ENCODE data around the gene PBX1.

Gene PBX1

DNA sequence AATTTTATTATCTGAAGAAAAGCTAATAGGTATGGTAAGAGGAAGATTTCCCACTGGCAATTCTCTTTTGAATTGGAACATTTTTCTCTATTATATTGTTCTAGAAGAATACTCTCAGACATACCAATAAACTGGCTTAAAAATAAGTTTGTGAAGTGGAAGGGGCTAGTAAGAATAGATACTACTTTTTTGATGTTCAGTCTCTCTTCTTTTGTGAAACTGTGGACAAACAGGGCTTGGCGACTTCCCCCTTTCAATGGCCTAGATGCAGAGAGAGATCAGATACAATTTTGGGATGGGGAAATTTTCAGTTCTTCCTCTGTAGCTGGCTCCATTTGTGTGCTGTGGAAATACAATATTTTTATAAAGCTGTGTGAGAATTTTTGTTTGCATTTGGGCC lies 2.5 kb downstream of the PBX1 start:
- Histone ChIP-seq H2AK5ac (ENCODE audit: low read depth, low read length) (no peak overlapping the region), H3K4me1 (ENCODE audit: control insufficient read depth in 2 of 2, insufficient read depth in 1 of 2, low read depth in 1 of 2, low read length in 2 of 2) (peaks cover 2 to 15% of the 10 kb centered on the region in 2 donors), H3K18ac (ENCODE audit: low read length) (no peak overlapping the region), H3K23ac (ENCODE audit: low read depth, low read length, poor library complexity) (no peak overlapping the region), H3K4me3 (ENCODE audit: low read length in 2 of 2) (peak overlapping the region in 1 of 2 donors; percentile 79), H4K8ac (ENCODE audit: low read depth, low read length) (no peak overlapping the region), H2BK15ac (ENCODE audit: low read length) (no peak overlapping the region), H3K36me3 (replicated peaks in 1 of 2; ENCODE audit: control insufficient read depth in 2 of 2, insufficient read depth in 2 of 2, low read length in 2 of 2) (peaks cover 0 to 31% of the 10 kb centered on the region in 2 donors), H3K9ac (ENCODE audit: low read depth, low read length, poor library complexity) (no peak overlapping the region), H4K91ac (ENCODE audit: low read depth, low read length, poor library complexity) (no peak overlapping the region), H3K9me3 (replicated peaks in 1 of 2; ENCODE audit: control insufficient read depth in 2 of 2, insufficient read depth in 1 of 2, low read depth in 1 of 2, low read length in 2 of 2) (no peaks in the 10 kb centered on the region), H2BK12ac (ENCODE audit: low read length) (no peak overlapping the region), H3K4me2 (ENCODE audit: insufficient read depth, low read length, poor library complexity, severe bottlenecking) (no peak overlapping the region), H3K14ac (ENCODE audit: low read length) (no peak overlapping the region), H3K27ac (replicated peaks; ENCODE audit: low read length) (no peak overlapping the region), H3K79me1 (ENCODE audit: low read depth, low read length) (no peaks in the 10 kb centered on the region), H2BK120ac (ENCODE audit: low read depth, low read length) (no peak overlapping the region), H2BK5ac (ENCODE audit: low read length) (no peak overlapping the region), H3K4ac (ENCODE audit: low read length) (no peak overlapping the region), H3K27me3 (ENCODE audit: control insufficient read depth in 3 of 3, insufficient read depth in 3 of 3, low read depth in 1 of 3, low read length in 3 of 3) (no peaks in the 10 kb centered on the region), H2AFZ (ENCODE audit: low read length) (no peak overlapping the region)
- no CpG with 5 or more reads among the region's 1 CpG for WGBS, 2 donors (ENCODE audit: extremely low coverage in 2 of 2, insufficient read length in 2 of 2, insufficient replicate concordance in 1 of 2)
- no peak for DNase-seq (ENCODE audit: low spot score)

DNA sequence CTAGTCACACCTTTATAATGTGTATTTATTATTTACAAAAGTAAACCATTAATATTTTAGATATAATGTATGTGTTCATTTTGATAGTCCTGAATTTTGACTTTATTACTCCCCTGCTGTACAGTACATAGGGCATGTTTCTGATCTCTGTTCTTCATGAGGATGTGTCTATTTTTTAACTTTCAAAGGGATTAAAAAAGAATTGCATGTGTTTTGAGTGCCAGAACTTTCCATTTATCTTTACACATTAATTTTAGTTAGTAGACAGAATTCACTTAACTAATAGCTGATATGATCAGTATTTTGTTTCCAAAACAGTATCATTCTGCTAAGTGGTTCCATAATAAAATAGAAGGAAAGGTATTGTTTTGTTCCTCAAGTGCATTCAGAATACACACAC lies 3.1 kb downstream of the PBX1 start:
- H2AK5ac ChIP-seq (ENCODE audit: low read depth, low read length): no peak overlapping the region
- no peak for DNase-seq (ENCODE audit: low spot score)
- no peak overlapping the region for H4K8ac ChIP-seq (ENCODE audit: low read depth, low read length)
- peaks cover 2 to 15% of the 10 kb centered on the region in 2 donors for H3K4me1 ChIP-seq (ENCODE audit: control insufficient read depth in 2 of 2, insufficient read depth in 1 of 2, low read depth in 1 of 2, low read length in 2 of 2)
- no peak overlapping the region for H2BK5ac ChIP-seq (ENCODE audit: low read length)
- H2AFZ ChIP-seq (ENCODE audit: low read length): no peak overlapping the region
- no peak overlapping the region for H3K14ac ChIP-seq (ENCODE audit: low read length)
- H3K79me1 ChIP-seq (ENCODE audit: low read depth, low read length): no peaks in the 10 kb centered on the region
- no peak overlapping the region for H3K18ac ChIP-seq (ENCODE audit: low read length)
- H3K9me3 ChIP-seq (replicated peaks in 1 of 2; ENCODE audit: control insufficient read depth in 2 of 2, insufficient read depth in 1 of 2, low read depth in 1 of 2, low read length in 2 of 2): no peaks in the 10 kb centered on the region
- peak overlapping the region; percentile 43 for H3K4me2 ChIP-seq (ENCODE audit: insufficient read depth, low read length, poor library complexity, severe bottlenecking)
- no peak overlapping the region for H2BK120ac ChIP-seq (ENCODE audit: low read depth, low read length)
- peak overlapping the region in 1 of 2 donors; percentile 79 for H3K4me3 ChIP-seq (ENCODE audit: low read length in 2 of 2)
- H2BK12ac ChIP-seq (ENCODE audit: low read length): no peak overlapping the region
- no peaks in the 10 kb centered on the region for H3K27me3 ChIP-seq (ENCODE audit: control insufficient read depth in 3 of 3, insufficient read depth in 3 of 3, low read depth in 1 of 3, low read length in 3 of 3)
- no peak overlapping the region for H3K4ac ChIP-seq (ENCODE audit: low read length)
- no peak overlapping the region for H3K9ac ChIP-seq (ENCODE audit: low read depth, low read length, poor library complexity)
- H4K91ac ChIP-seq (ENCODE audit: low read depth, low read length, poor library complexity): no peak overlapping the region
- peaks cover 0 to 34% of the 10 kb centered on the region in 2 donors for H3K36me3 ChIP-seq (replicated peaks in 1 of 2; ENCODE audit: control insufficient read depth in 2 of 2, insufficient read depth in 2 of 2, low read length in 2 of 2)
- no peak overlapping the region for H2BK15ac ChIP-seq (ENCODE audit: low read length)
- H3K27ac ChIP-seq (replicated peaks; ENCODE audit: low read length): no peak overlapping the region
- no peak overlapping the region for H3K23ac ChIP-seq (ENCODE audit: low read depth, low read length, poor library complexity)

DNA sequence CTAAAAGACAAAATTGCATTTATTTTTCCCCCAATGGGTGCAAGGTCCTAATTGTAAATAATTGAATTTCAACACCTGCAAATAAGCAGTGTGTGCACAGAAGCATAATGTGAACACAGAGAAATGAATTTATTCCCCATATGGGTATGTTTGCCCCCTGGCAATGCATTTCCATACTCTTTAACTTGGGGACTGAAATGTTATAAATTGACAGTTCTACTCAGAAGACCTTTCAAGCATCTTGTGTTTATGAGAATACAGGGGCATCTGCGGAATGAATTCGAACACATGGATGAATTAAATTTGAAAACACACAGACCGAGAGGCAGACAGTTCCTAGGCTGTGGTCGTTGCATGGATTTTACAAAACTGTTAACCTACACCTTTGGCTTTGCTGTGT lies 3.5 kb downstream of the PBX1 start:
- Histone ChIP-seq H2BK12ac (ENCODE audit: low read length) (no peak overlapping the region), H3K4me2 (ENCODE audit: insufficient read depth, low read length, poor library complexity, severe bottlenecking) (peak overlapping the region; percentile 43), H2BK120ac (ENCODE audit: low read depth, low read length) (no peak overlapping the region), H3K4me3 (ENCODE audit: low read length in 2 of 2) (peak overlapping the region in 1 of 2 donors; percentile 79), H3K27ac (replicated peaks; ENCODE audit: low read length) (no peak overlapping the region), H3K9me3 (replicated peaks in 1 of 2; ENCODE audit: control insufficient read depth in 2 of 2, insufficient read depth in 1 of 2, low read depth in 1 of 2, low read length in 2 of 2) (no peaks in the 10 kb centered on the region), H3K4ac (ENCODE audit: low read length) (no peak overlapping the region), H3K79me1 (ENCODE audit: low read depth, low read length) (no peaks in the 10 kb centered on the region), H3K4me1 (ENCODE audit: control insufficient read depth in 2 of 2, insufficient read depth in 1 of 2, low read depth in 1 of 2, low read length in 2 of 2) (peaks cover 2 to 15% of the 10 kb centered on the region in 2 donors), H3K14ac (ENCODE audit: low read length) (no peak overlapping the region), H2AFZ (ENCODE audit: low read length) (no peak overlapping the region), H2BK5ac (ENCODE audit: low read length) (no peak overlapping the region), H4K91ac (ENCODE audit: low read depth, low read length, poor library complexity) (no peak overlapping the region), H3K9ac (ENCODE audit: low read depth, low read length, poor library complexity) (no peak overlapping the region), H4K8ac (ENCODE audit: low read depth, low read length) (no peak overlapping the region), H3K23ac (ENCODE audit: low read depth, low read length, poor library complexity) (no peak overlapping the region), H3K36me3 (replicated peaks in 1 of 2; ENCODE audit: control insufficient read depth in 2 of 2, insufficient read depth in 2 of 2, low read length in 2 of 2) (peaks cover 0 to 39% of the 10 kb centered on the region in 2 donors), H3K18ac (ENCODE audit: low read length) (no peak overlapping the region), H3K27me3 (ENCODE audit: control insufficient read depth in 3 of 3, insufficient read depth in 3 of 3, low read depth in 1 of 3, low read length in 3 of 3) (no peaks in the 10 kb centered on the region), H2AK5ac (ENCODE audit: low read depth, low read length) (no peak overlapping the region), H2BK15ac (ENCODE audit: low read length) (no peak overlapping the region)
- no peak for DNase-seq (ENCODE audit: low spot score)
- WGBS, 2 donors (ENCODE audit: extremely low coverage in 2 of 2, insufficient read length in 2 of 2, insufficient replicate concordance in 1 of 2): no CpG with 5 or more reads among the region's 4 CpGs

DNA sequence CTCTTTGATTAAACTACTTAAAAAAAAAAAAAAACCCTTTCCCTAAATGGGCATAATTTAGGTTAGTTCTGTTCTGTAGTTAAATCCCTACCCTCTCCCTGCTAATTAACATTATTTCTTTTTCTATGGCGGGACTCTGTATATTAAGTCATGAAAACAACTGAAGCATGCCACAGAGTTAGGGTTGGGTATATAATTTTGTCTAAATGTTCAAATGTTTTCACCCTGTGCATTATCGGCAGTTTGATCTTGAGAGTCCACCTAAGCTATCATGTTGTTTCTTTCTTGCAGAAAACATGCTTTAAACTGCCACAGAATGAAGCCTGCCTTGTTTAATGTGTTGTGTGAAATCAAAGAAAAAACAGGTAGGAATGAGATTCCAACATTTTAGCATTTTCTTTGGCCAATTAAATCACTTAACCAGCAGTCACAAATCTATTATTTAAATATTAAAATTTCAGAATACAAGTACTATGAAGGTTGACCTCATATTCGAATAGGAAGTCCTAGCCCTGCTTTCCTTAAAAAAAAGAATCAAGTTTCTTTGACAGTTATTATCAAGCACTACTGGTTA lies 4.0 kb downstream of the PBX1 start:
- peak overlapping the region in 1 of 2 donors; percentile 79 for H3K4me3 ChIP-seq (ENCODE audit: low read length in 2 of 2)
- H3K4me2 ChIP-seq (ENCODE audit: insufficient read depth, low read length, poor library complexity, severe bottlenecking): no peak overlapping the region

More for the DNA sequence above, 4.0 kb downstream of the PBX1 start:
- Histone ChIP-seq H3K9ac (ENCODE audit: low read depth, low read length, poor library complexity) (no peak overlapping the region), H2AK5ac (ENCODE audit: low read depth, low read length) (no peak overlapping the region), H2BK15ac (ENCODE audit: low read length) (no peak overlapping the region), H4K91ac (ENCODE audit: low read depth, low read length, poor library complexity) (no peak overlapping the region), H3K4ac (ENCODE audit: low read length) (no peak overlapping the region), H3K4me1 (ENCODE audit: control insufficient read depth in 2 of 2, insufficient read depth in 1 of 2, low read depth in 1 of 2, low read length in 2 of 2) (peaks cover 2 to 13% of the 10 kb centered on the region in 2 donors), H3K14ac (ENCODE audit: low read length) (no peak overlapping the region), H2AFZ (ENCODE audit: low read length) (no peak overlapping the region), H3K79me1 (ENCODE audit: low read depth, low read length) (no peaks in the 10 kb centered on the region), H3K9me3 (replicated peaks in 1 of 2; ENCODE audit: control insufficient read depth in 2 of 2, insufficient read depth in 1 of 2, low read depth in 1 of 2, low read length in 2 of 2) (no peaks in the 10 kb centered on the region), H2BK120ac (ENCODE audit: low read depth, low read length) (no peak overlapping the region), H3K18ac (ENCODE audit: low read length) (no peak overlapping the region), H3K27ac (replicated peaks; ENCODE audit: low read length) (no peak overlapping the region), H3K36me3 (replicated peaks in 1 of 2; ENCODE audit: control insufficient read depth in 2 of 2, insufficient read depth in 2 of 2, low read length in 2 of 2) (peaks cover 0 to 44% of the 10 kb centered on the region in 2 donors), H3K23ac (ENCODE audit: low read depth, low read length, poor library complexity) (no peak overlapping the region), H2BK5ac (ENCODE audit: low read length) (no peak overlapping the region), H3K27me3 (ENCODE audit: control insufficient read depth in 3 of 3, insufficient read depth in 3 of 3, low read depth in 1 of 3, low read length in 3 of 3) (no peaks in the 10 kb centered on the region), H2BK12ac (ENCODE audit: low read length) (no peak overlapping the region), H4K8ac (ENCODE audit: low read depth, low read length) (no peak overlapping the region)
- no CpG with 5 or more reads among the region's 3 CpGs for WGBS, 2 donors (ENCODE audit: extremely low coverage in 2 of 2, insufficient read length in 2 of 2, insufficient replicate concordance in 1 of 2)
- DNase-seq (ENCODE audit: low spot score): no peak
